H4 (cell line): ENCODE measurements around the gene TMEM218. TPM values are rescaled to one million over a fixed set of nuclear protein-coding genes. Genes with fewer than 3 reads are reported as not detected.
"Not testable (repeated sequence)": the region's sequence is repeated elsewhere in the genome, so short reads cannot be mapped to it uniquely, and the experiment has no call there.

ENCODE experiments used
- DNase-seq: peaks from one replicate; pipeline ENCODE4 v3.0.0-alpha.2; 2015; ENCODE audit warnings: low spot score
- total RNA-seq: library from RNA; depleted of rRNA; stranded (reverse); fragments of >200 nt; shearing (Covaris generic); gene quantifications from 2 replicates; pipeline ENCODE4 v1.2.3, GENCODE V29; 2014; rRNA removed

TMEM218 gene
- total RNA-seq, 1 experiment from 2014 or later, result 38.1 TPM

DNA sequence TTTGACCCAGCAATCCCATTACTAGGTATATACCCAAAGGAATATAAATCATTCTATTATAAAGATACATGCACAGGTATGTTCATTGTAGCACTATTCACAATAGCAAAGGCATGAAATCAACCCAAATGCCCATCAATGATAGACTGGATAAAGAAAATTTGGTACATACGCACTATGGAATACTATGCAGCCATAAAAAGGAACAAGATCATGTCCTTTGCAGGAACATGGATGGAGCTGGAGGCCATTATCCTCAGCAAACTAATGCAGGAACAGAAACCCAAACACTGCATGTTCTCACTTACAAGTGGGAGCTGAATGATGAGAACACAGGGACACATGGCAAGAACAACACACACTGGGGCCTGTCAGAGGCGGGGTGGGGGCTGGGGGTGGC lies 55.3 kb downstream of the TMEM218 start:
- not testable (repeated sequence) for DNase-seq

DNA sequence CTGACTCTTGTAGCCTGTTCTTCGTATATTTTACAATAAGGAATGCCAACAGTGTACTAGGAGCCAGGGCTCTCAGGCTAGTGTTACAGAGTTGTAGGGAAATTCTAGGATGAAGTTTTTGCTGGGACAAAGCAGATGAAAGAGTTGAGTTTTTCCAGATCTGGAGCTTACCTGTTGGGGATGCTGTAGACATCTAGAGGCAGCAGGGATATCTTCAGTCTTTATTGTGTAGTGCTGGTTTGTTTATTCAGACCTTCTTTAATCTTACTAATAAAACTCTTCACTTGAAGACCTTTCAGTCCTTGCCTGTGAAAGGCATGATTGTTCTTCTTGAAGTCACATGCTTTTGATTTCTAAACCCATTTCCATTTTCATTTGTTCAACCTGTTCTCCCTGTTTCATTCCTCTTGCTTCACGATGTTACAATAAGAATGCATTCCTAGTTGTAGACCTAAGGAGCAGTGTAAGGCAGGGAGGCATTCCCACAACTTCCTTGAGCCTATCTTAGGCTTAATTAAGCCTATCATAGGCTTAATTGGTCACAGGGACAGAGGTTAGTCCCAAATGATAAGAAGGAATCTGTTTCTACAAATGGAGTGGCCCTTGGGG lies 56.2 kb downstream of the TMEM218 start:
- no peak for DNase-seq

DNA sequence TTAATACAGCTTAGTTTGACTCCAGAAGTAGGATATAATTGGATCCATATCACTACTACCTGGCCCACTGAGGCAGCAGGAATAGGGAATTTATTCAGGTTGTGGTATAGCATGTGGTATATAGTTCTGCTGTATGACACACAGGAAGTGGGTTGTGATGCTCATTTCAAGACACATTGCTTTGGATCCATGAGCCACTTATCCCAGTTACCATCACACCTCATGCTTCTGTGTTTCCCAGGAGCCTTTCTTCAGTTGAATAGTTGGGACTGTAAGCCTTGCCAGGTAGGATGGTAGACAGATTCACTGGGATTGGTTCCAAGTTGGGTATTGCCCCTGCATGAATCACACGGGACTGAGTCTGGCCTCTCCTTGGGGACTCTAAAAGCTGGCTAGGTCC lies 58.3 kb downstream of the TMEM218 start:
- DNase-seq, result no peak

DNA sequence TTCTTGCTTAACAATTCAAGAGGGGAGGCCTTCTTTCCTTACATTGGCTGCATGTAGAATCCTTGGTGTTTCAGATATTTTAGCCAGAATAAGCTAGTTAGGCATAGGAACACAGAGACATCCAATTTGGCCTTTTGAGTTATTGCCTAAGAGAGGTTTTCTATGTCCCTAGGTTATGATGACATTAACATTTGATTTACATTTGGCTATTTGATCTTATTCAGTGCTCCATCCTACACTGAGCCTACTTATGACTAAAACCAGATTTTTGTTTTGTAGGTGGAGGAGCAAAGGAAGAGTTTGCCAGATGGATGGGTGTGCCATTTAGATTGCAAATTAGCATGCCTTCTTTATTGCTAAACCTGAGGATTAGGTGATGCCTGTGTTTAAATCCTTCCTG lies 59.4 kb downstream of the TMEM218 start:
- no peak for DNase-seq

DNA sequence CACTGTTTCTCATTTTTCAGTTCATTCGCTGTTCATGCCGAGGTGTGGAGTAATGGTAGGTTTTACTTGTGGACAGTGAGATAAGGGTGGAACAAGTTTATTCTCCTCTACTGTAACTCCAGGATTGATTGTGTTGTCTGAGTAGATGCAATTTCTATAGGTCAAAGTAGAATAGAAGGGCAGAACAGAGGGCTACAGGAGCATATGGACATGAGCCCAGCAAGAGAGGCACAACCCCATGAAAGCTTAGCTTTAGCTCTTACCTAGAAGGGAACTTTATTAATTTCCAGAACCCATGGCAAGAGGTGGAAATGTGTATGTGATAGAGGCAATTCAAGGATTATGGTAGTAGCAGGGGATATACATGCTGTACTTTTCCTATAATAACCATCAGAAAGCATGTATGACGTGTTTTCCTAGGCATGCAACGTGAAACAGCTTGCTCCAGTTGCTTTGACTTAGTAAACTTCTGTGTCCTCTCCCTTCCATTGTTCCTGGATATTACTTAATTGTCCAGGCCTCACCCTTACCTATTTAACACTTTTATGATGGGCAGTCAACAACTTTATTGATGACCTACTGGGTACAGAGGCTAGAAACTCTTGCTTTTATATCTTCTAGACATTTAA lies 62.1 kb downstream of the TMEM218 start:
- no peak for DNase-seq

Other genes starting within 250 kb of the TMEM218 start
- 8.9 and 9.4 TPM in 2 replicates for gene ROBO3, start 246.2 kb downstream of the TMEM218 start, total RNA-seq
- gene ROBO4, start 213.8 kb downstream of the TMEM218 start, total RNA-seq, result 0.06 TPM in 1 of 2 replicates, not detected in the other
- not detected in 2 replicates for gene HEPN1, start 192.4 kb downstream of the TMEM218 start, total RNA-seq
- gene HEPACAM, start 175.6 kb downstream of the TMEM218 start, total RNA-seq, result not detected in 2 replicates
- gene CCDC15, start 157.4 kb downstream of the TMEM218 start, total RNA-seq, result 3.2 and 4.3 TPM in 2 replicates
- gene SLC37A2, start 48.3 kb downstream of the TMEM218 start, total RNA-seq, result 0.80 and 0.95 TPM in 2 replicates
- 0.04 and 0.10 TPM in 2 replicates for gene PKNOX2, start 53.1 kb upstream of the TMEM218 start, total RNA-seq